CD4-positive, alpha-beta T cell treated with Interleukin-15 for 4 hours (primary cell): Measurements from ENCODE around the gene CLSTN1.
"Not testable (repeated sequence)": the region's sequence is repeated elsewhere in the genome, so short reads cannot be mapped to it uniquely, and the experiment has no call there.

Experiments used
- DNase-seq: peaks from one replicate; pipeline ENCODE4 v3.0.0-alpha.2; 2020; ENCODE audit warnings: low spot score

CLSTN1 gene

DNA sequence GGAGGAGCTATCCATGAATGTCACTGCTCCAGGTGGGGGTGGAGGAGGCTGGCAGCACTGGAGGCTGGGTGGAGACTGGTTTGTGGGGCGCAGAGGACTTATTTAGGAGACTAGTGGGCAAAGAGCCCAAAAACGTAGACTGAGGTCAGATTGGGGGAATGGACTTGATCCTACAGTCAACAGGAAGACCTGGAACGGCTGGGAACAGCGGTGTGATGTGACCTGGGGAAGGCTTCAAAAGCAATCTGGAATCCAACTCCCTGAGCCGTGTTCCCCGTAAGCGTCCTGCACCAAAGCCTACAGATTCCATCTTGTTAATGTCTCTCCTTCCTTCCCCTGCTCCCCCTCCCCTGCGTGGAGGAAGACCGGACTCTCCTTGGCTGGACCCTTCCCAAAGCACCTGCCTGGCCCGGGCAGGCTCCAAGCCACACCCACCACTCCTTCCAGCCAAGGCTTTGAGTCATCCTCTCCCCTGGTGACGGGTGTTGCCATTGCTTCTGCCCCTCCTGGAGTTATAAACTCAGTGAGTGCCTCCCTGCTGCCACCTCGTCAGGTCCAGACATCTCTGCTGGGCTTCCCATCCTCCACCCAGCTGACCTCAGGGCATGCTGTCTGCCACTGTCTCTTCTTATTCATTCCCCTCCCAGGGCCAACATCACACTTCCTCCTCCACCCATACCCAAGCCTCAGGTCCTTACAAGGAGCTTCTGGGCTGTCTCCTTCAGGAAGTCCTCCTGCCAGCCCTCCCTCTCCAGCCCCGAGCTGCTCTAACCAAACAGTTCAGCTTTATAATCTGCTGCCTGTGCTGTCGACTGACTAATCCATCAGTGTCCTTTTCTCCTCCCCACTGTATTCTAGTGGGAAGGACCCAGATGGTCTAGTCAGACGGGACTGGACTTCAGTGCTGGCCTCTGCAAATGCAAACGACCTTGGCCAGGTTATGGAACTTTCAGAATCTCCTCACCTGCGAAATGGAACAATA, 1.6 kb upstream of the CLSTN1 start:
- peak; percentile 52 for DNase-seq

DNA sequence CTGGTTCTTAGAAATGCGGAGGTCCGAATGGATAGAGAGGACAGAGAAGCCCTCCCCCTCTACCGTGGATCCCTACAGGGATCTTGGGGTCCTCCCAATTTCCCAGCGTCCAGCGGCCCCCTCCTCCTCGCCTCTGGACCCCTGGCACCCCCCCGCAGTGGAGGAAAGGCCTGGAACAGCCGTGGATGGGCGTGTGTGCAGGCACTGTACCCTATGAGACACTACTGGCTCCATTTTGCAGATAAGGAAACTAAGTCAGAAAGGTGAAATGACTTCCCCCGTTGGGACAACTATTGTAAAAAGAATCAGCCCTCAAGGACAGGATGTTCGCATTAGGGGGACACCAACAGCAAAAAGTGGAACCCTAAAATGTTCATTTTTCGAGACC, 931 bp upstream of the CLSTN1 start:
- DNase-seq: no peak

- no peak for DNase-seq
Observed at GRCh38 chr1:9823693-9823942, 147 bp downstream of the CLSTN1 start.

DNA sequence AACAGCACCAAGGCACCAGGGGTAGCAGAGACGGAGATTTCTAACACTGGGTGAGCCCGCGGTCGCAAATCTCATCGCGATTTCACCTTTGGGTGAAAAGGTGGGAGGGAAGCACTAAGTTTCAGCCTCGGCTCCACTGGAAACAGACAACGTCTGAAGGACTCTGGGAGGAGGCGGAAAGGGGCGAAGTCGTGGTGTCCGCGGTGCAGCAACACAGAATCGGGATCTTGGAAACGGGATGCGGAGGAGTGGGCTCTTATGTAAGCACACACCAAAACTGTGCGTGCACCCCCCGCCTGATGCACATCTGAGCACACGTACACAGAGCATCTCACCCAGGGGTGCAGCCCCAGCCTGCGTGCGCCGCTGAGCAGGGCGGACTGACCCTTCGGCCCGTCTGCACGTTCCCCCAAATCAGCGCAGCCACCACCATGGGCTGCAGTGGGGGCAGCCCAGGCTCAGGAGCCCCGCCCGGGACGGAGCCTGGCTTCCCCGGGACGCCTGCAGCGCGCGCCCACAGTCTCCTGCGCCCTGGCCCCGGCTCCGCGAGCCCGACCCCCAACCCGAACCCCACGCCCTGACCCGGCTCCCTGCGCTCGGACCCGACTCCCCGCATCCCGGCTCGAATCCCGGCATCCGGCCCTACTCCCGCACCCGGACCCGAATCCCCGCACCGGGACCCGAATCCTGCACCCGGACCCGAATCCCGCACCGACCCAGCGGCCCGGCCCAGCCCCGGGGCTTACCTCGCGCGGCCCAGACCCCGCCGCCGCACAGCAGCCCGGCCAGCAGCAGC, 670 bp downstream of the CLSTN1 start:
- no peak for DNase-seq

DNA sequence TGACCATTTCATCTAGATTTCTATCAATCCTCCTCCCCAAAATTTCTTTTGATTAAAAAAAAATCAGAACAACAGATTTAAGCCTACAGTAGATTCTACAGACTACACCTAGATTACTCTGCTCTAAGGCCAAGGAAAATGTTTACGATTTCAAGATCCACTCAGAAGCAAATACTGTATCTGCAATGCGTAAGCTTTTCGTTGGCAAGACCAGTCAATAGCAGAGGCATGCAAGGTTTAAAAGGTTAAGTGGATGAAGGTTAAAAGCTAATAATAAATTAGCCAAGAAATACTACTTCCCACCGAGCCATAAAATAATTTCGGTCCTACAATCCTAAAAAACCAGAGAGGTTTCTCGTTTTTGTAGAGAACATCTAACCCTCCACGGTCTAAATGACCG, 1.3 kb downstream of the CLSTN1 start:
- DNase-seq: no peak

- no peak for DNase-seq
Observed at GRCh38 chr1:9821710-9822109, 2.1 kb downstream of the CLSTN1 start.

DNA sequence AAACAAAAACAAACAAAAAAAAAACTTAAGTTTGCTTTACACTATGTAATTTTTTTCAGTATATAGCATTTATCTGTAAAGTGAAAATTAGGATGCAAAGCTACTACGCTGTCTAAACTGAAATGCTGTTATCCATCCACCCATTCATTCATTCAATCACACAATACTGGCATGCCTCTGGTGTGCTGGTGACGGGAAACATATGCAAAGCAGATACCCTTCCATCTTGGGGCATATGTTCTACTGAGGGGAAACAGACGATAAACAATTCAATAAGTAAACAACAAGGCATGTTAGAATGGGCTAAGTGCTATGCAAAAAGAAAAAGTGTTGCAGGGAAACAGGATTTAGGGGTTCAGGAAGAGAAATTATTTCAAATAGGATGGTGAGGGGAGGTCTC, 3.2 kb downstream of the CLSTN1 start:
- no peak for DNase-seq

DNA sequence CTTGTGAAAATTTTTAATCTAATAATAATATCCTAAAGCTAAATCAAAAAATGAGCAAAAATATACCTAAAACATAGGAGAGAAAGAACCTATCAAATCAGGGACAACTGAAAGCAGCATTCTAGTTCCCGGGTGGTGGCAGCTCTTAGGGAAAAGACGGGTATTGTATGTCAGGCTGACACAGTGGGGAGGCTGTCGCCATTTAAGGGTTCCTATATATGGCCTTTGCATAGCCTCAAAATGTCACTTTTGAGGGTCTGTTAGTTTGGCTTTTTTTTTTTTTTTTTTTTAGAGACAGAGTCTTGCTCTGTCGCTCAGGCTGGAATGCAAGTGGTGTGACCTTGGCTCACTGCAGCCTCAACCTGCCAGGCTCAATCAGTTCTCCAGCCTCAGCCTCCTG, 6.0 kb downstream of the CLSTN1 start:
- DNase-seq: no peak

DNA sequence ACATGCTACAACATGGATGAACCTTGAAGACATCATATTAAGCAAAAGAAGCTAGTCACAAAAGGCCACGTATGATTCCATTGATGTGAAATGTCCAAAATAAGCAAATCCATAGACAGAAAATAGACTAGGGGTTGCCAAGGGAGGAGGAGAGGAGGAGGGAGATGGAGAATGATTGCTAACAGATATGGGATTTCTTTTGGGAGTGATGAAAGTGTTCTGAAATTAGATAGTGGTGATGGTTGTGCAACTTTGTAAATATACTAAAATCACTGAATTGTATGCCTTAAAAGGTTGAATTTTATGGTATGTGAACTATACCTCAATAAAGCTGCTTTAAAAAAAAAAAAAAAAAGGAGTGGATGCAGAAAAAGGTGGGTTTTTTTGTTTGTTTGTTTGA, 7.6 kb downstream of the CLSTN1 start:
- no peak for DNase-seq

DNA sequence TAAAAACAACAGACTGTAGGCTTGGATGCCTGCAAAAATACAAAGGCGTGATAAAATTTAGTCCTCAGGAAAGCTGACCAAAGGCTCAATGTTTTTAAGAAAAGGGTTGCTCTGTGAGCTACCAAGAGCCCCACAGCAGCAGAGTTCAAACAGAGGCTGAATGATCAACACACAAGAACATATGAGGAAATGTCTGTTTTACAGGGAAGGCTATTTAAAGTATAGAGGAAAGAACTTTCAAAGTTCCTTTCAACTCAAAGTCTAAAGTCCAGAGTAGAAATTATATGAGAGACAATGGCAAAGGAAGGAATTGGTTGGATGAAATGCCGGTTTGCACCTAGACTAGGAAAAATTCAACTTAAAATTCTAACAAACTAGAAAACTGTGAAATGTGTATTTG, 8.6 kb downstream of the CLSTN1 start:
- no peak for DNase-seq

DNA sequence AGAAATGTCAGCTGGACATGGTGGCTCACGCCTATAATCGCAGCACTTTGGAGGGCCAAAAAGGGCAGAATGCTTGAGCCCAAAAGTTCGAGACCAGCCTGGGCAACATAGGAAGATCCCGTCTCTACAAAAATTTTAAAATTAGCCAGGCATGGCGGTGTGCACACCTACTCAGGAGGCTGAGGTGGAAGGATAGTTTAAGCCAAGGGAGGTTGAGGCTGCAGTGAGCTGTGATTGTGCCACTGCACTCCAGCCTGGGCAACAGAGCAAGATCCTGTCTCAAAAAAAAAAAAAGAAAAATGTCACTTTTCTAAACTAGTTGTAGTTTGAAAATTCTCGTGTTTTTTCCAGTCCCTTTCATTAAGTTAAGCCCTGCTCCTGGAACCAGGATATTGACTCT, 9.1 kb downstream of the CLSTN1 start:
- DNase-seq: no peak

DNA sequence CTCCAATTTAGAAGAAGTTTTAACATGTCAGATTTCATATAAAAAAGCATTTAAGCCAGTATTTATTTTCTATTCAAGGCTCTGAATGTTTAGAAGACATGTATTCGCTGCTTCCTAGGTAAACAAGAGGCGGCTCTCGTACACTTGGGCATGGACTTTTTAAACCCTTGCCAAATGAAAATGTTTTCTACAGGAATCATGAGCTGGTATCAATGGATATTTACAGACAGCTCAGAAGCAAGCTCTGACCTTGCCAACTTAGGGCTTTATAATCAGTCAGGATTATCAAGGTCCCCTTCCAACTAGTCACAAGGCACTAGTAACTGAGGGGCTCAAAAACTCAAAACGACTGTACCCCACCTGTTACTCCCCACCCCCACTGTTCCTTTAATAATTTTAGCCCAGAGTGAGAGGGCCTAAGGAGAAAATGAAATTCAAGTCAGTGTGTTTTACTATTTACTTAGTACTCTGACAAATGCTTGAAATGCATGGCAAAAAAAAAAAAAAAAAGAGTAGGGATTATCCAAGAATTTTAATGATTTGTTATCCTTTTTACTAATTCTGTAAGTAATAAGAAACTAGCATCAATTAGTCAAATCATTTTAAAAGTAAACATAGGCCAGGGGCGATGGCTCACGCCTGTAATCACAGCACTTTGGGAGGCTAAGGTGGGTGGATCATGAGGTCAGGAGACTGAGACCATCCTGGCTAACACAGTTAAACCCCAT, 12.4 kb downstream of the CLSTN1 start:
- no peak for DNase-seq

DNA sequence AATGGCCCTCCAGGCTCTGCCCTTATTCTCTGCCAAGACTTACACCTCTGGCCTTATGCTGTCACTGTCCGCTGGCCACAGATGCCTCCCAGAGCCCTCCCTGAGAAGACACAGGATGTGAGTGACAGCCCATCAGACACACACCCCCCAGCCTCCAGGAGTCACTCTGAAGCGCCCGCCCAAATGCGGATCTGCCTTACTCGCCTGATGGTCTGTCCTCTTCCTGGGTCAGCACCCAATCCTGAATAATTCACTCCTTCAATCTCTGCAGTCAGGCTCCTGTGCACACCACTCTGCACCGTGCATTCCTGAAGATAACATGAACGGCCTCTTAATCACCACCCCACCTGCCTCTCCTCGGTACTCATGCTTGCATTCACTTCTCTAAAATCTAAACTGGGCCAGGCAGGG, 14.7 kb downstream of the CLSTN1 start:
- no peak for DNase-seq

DNA sequence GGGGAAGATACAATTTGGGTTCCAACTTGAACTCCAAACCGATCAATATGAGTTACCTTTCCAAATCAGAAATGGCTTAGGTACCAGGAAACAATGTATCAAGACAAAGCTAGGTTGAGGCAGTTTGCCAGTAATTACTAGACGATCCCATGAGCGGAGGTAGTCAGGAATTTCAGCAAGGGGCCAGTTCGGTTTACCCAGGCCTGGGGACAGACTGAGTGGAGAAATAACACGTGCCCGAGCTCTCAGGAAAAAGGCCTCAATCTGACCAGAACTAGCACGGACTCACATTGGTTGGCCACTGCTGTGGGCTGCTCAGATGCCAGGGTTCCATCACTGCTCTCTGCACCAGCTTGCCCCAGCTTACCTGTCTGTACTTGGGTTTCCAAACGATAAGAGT, 15.3 kb downstream of the CLSTN1 start:
- no peak for DNase-seq

GRCh38 chr1:9807541-9807940, 16.2 kb downstream of the CLSTN1 start:
- no peak for DNase-seq

DNA sequence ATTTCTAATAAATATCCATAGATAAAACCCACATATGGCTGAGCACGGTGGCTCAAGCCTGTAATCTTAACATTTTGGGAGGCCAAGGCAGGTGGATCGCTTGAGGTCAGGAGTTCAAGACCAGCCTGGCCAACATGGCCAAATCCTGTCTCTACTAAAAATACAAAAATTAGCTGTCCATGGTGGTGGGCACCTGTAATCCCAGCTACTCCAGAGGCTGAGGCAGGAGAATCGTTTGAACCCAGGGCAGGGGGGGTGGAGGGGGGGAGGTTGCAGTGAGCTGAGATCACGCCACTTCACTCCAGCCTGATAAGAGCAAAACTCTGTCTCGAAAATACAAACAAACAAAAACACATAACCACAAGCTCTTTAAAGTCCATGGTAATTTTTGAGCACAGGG, 17.8 kb downstream of the CLSTN1 start:
- DNase-seq: not testable (repeated sequence)

- no peak for DNase-seq
Observed at GRCh38 chr1:9805006-9805508, 18.7 kb downstream of the CLSTN1 start.

- DNase-seq: not testable (repeated sequence)
Observed at GRCh38 chr1:9803003-9803918, 20.5 kb downstream of the CLSTN1 start.

- DNase-seq: no peak
Observed at GRCh38 chr1:9801909-9802308, 21.9 kb downstream of the CLSTN1 start.

- no peak for DNase-seq
Observed at GRCh38 chr1:9798236-9799130, 25.3 kb downstream of the CLSTN1 start.
